IPS-18a (cell line): ENCODE measurements around the gene CHST3.
"Not testable (repeated sequence)": the region's sequence is repeated elsewhere in the genome, so short reads cannot be mapped to it uniquely, and the experiment has no call there.

Source experiments
- H3K27ac ChIP-seq: one replicate; pipeline ENCODE4 v1.5.1; 2013; ENCODE audit warnings: low read length
- H3K27me3 ChIP-seq: one replicate; pipeline ENCODE4 v1.6.1; 2013; ENCODE audit warnings: mild to moderate bottlenecking, low read length; ENCODE audit not compliant: control insufficient read depth, insufficient read depth
- H3K36me3 ChIP-seq: one replicate; pipeline ENCODE4 v1.6.1; 2013; ENCODE audit warnings: low read depth, low read length; ENCODE audit not compliant: control insufficient read depth
- H3K4me1 ChIP-seq: one replicate; pipeline ENCODE4 v1.6.1; 2013; ENCODE audit warnings: low read depth, low read length; ENCODE audit not compliant: control insufficient read depth
- H3K4me3 ChIP-seq: one replicate; pipeline ENCODE4 v1.5.1; 2013; ENCODE audit warnings: low read length
- H3K9ac ChIP-seq: one replicate; pipeline ENCODE4 v1.6.1; 2013; ENCODE audit warnings: mild to moderate bottlenecking, low read length, moderate library complexity
- H3K9me3 ChIP-seq: one replicate; pipeline ENCODE4 v1.6.1; 2013; ENCODE audit warnings: low read depth, low read length; ENCODE audit not compliant: control insufficient read depth

The CHST3 gene, protein sequence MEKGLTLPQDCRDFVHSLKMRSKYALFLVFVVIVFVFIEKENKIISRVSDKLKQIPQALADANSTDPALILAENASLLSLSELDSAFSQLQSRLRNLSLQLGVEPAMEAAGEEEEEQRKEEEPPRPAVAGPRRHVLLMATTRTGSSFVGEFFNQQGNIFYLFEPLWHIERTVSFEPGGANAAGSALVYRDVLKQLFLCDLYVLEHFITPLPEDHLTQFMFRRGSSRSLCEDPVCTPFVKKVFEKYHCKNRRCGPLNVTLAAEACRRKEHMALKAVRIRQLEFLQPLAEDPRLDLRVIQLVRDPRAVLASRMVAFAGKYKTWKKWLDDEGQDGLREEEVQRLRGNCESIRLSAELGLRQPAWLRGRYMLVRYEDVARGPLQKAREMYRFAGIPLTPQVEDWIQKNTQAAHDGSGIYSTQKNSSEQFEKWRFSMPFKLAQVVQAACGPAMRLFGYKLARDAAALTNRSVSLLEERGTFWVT

DNA sequence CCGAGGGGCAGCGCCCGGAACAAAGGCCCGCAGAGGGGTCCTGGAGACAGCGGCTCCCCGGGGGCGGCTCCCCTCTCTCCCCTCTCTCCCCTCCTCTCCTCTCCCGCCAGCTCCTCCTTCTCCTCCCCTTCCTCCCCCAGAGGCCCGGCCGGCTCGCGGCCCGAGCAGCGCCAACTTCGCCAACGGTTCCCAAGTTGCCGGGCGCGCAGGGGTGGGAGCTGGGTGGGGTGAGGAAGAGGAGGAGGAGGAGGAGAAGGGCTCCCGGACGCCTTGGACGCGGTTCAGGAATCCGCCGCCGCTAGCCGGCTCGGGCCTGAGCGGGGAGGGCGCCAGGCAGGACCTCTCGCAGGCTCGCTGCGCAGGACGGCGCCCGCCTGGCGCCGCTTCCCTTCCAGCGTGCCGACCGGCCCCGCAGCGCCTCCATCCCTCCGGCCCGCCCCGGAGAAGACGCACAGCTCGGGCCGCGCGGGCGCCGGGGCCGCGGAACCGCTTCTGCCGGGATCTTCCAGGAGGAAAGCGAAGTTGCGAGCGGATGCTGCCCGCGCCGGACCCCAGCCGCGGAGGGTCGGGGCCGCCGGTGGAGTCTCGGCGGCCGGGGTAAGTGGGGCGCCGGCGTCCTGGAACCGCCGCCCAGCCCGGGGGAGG lies at the start of gene CHST3:
CHST3 (plus strand) TSS at position 298 of the 645 bp plus-strand sequence. CDS start 41,448 bp downstream, outside the sequence.
- Histone ChIP-seq H3K36me3 (no peaks in the 10 kb centered on the region), H3K9ac (peak within 1 kb of the TSS; percentile 46), H3K27ac (no peak within 1 kb of the TSS), H3K4me1 (peaks cover 15% of the 10 kb centered on the region), H3K9me3 (no peaks in the 10 kb centered on the region), H3K27me3 (peaks cover 47% of the 10 kb centered on the region), H3K4me3 (peak within 1 kb of the TSS; percentile 83)

DNA sequence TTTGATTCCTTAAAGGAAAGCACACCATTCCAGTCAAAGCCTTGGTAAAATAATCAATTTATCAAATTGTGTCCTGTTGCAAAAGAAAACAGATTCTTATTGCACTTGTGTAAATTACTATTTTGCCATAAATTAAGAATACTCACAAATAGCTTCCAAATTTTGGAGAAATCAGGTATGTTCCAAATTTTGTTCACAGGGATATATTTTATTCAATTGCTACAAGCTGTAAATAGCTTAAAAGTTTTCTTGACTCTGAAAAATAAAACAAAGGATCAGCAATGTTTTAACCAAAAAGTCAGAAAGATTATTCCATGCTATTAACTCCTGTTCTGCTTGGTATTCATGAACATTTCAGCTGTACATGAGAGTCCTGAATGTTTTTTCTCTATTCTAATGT lies 47.4 kb upstream of the CHST3 start:
- peaks cover 4% of the 10 kb centered on the region for H3K4me1 ChIP-seq
- no peak overlapping the region for H3K27ac ChIP-seq
- no peak overlapping the region for H3K4me3 ChIP-seq
- no peaks in the 10 kb centered on the region for H3K27me3 ChIP-seq
- H3K9ac ChIP-seq = no peak overlapping the region
- H3K9me3 ChIP-seq = peaks cover 6% of the 10 kb centered on the region
- H3K36me3 ChIP-seq = no peaks in the 10 kb centered on the region

- no peak overlapping the region for H3K27ac ChIP-seq
- peaks cover 4% of the 10 kb centered on the region for H3K4me1 ChIP-seq
- H3K27me3 ChIP-seq = no peaks in the 10 kb centered on the region
Observed at GRCh38 chr10:71918992-71919391, 45.2 kb upstream of the CHST3 start.

DNA sequence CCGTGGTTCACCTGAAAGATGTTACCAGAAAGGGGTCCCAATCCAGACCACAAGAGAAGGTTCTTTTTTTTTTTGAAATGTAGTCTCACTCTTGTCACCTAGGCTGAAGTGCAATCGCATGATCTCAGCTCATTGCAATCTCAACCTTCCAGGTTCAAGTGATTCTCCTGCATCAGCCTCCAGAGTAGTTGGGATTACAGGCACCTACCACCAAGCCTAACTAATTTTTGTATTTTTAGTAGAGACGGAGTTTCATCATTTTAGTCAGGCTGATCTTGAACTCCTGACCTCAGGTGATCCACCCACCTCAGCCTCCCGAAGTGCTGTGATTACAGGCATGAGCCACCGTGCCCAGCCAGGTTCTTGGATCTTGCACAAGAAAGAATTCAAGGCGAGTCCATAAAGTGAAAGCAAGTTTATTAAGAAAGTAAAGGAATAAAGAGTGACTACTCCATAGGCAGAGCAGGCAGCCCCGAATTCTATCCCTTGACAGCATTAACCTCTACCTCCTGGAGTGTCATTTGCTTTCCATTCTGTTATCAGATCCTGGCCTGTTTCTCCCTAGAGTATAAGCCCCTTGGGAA lies 44.1 kb upstream of the CHST3 start:
- H3K4me3 ChIP-seq, H3K4me1 ChIP-seq, H3K9me3 ChIP-seq, H3K9ac ChIP-seq, H3K27ac ChIP-seq, H3K27me3 ChIP-seq, H3K36me3 ChIP-seq: not testable (repeated sequence)

More at GRCh38 chr10:71918992-71919391, 45.2 kb upstream of the CHST3 start:
- H3K9ac ChIP-seq = no peak overlapping the region
- peaks cover 6% of the 10 kb centered on the region for H3K9me3 ChIP-seq
- no peak overlapping the region for H3K4me3 ChIP-seq
- no peaks in the 10 kb centered on the region for H3K36me3 ChIP-seq

DNA sequence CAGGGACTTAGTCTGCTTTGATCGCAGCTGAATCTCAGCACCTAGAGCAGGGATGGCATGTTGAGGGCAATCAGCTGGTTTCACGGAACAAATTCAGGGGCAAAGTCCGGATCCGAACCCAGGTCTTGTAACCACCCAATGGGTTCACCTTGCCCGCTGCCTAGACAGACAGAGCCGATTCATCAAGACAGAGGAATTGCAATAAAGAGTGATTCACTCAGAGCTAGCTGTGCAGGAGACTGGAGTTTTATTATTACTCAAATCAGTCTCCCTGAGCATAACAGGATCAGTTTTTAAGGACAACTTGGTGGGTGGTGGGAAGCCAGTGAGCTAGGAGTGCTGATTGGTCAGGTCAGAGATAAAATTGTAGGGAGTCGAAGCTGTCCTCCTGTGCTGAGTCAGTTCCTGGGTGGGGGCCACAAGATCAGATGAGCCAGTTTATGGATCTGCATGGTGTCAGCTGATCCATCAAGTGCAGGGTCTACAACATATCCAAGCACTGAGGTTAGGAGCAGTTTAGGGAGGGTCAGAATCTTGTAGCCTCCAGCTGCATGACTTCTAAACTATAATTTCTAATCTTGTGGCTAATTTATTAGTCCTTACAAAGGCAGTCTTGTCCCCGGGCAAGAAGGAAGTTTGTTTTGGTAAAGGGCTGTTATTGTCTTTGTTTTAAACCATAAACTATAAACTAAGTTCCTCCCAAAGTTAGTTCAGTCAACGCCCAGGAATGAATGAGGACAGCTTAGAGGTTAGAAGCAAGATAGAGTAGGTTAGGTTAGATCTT lies 43.5 kb upstream of the CHST3 start:
- H3K27me3 ChIP-seq = no peaks in the 10 kb centered on the region
- peaks cover 6% of the 10 kb centered on the region for H3K9me3 ChIP-seq
- no peak overlapping the region for H3K27ac ChIP-seq
- no peak overlapping the region for H3K9ac ChIP-seq
- H3K4me3 ChIP-seq = no peak overlapping the region
- peaks cover 4% of the 10 kb centered on the region for H3K4me1 ChIP-seq
- H3K36me3 ChIP-seq = no peaks in the 10 kb centered on the region

GRCh38 chr10:71921324-71922027 lies 42.7 kb upstream of the CHST3 start:
- Histone ChIP-seq H3K27ac (no peak overlapping the region), H3K27me3 (no peaks in the 10 kb centered on the region), H3K4me3 (no peak overlapping the region), H3K9ac (no peak overlapping the region), H3K36me3 (no peaks in the 10 kb centered on the region), H3K9me3 (peaks cover 6% of the 10 kb centered on the region), H3K4me1 (peaks cover 4% of the 10 kb centered on the region)

DNA sequence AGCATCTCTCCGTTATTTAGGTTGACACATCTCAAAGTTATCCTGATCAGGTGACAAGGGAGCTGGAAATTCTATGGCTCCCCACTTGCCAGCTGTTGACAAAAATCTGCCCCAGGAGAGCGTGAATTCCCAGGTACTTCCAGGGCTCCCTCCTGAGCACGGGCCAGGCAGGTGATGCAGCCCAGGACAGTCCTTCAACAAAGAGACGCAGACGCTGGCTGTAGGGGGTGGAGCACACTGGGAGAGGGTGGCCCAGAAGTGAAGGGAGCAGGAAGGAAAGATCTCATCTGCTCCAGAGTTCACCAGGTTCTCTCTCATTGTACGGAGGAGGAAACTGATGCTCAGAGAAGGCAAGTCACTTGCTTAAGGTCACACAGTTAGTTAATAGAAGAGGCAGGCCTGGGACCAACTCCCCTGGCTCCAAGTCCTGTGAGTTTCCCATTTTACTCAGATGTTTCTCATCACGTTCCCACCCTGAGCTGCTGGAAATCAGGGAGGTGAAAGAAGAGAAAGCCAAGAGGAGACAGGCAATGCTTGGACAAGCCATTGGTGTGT lies 41.0 kb upstream of the CHST3 start:
- Histone ChIP-seq H3K9me3 (no peaks in the 10 kb centered on the region), H3K27ac (no peak overlapping the region), H3K9ac (no peak overlapping the region), H3K4me1 (peaks cover 4% of the 10 kb centered on the region), H3K36me3 (no peaks in the 10 kb centered on the region), H3K27me3 (no peaks in the 10 kb centered on the region), H3K4me3 (no peak overlapping the region)

GRCh38 chr10:71924771-71925170 lies 39.4 kb upstream of the CHST3 start:
- Histone ChIP-seq H3K9me3 (no peaks in the 10 kb centered on the region), H3K27ac (no peak overlapping the region), H3K36me3 (no peaks in the 10 kb centered on the region), H3K9ac (no peak overlapping the region), H3K4me1 (no peaks in the 10 kb centered on the region), H3K4me3 (no peak overlapping the region), H3K27me3 (no peaks in the 10 kb centered on the region)

- H3K4me3 ChIP-seq = no peak overlapping the region
- no peaks in the 10 kb centered on the region for H3K4me1 ChIP-seq
- no peaks in the 10 kb centered on the region for H3K36me3 ChIP-seq
- H3K9me3 ChIP-seq = no peaks in the 10 kb centered on the region
- H3K9ac ChIP-seq = no peak overlapping the region
- H3K27me3 ChIP-seq = no peaks in the 10 kb centered on the region
- no peak overlapping the region for H3K27ac ChIP-seq
Observed at GRCh38 chr10:71927159-71927558, 37.0 kb upstream of the CHST3 start.

GRCh38 chr10:71927776-71928592 lies 36.2 kb upstream of the CHST3 start:
- Histone ChIP-seq H3K4me3 (no peak overlapping the region), H3K27ac (no peak overlapping the region), H3K4me1 (no peaks in the 10 kb centered on the region), H3K36me3 (no peaks in the 10 kb centered on the region), H3K9ac (no peak overlapping the region), H3K27me3 (no peaks in the 10 kb centered on the region), H3K9me3 (no peaks in the 10 kb centered on the region)
